Progenitor cell of endocrine pancreas (in vitro differentiated cells): Measurements from ENCODE around the gene SLC6A8. TPM values are rescaled to one million over a fixed set of nuclear protein-coding genes. Genes with fewer than 3 reads are reported as not detected.
"Not testable (repeated sequence)": the region's sequence is repeated elsewhere in the genome, so short reads cannot be mapped to it uniquely, and the experiment has no call there.

Experiments used
- DNase-seq: peaks from one replicate; pipeline ENCODE4 v3.0.0; 2021; ENCODE audit warnings: low spot score; ENCODE audit not compliant: unreplicated experiment
- H3K27ac Mint-ChIP-seq: 2 replicates; pipeline ENCODE4 v1.8.0; 2021; ENCODE audit warnings: mild to moderate bottlenecking, moderate library complexity, mixed read lengths
- H3K27me3 Mint-ChIP-seq: 2 replicates; pipeline ENCODE4 v1.8.0; 2021; ENCODE audit warnings: mixed read lengths
- H3K36me3 Mint-ChIP-seq: 2 replicates; pipeline ENCODE4 v1.8.0; 2022; ENCODE audit warnings: mixed read lengths; ENCODE audit not compliant: insufficient read depth
- H3K4me1 Mint-ChIP-seq: 2 replicates; pipeline ENCODE4 v1.8.0; 2021; ENCODE audit warnings: low read depth, mixed read lengths
- H3K4me3 Mint-ChIP-seq: 2 replicates; pipeline ENCODE4 v1.8.0; 2021; ENCODE audit warnings: low read depth, mild to moderate bottlenecking, moderate library complexity, mixed read lengths
- H3K9me3 Mint-ChIP-seq: 2 replicates; pipeline ENCODE4 v1.8.0; 2021; ENCODE audit warnings: low read depth, mixed read lengths
- CTCF ChIP-seq: fragments of 200-600 bp; sonication (generic); IDR thresholded peaks from one replicate; pipeline ENCODE4 v1.5.0; 2021; ENCODE audit warnings: antibody characterized with exemption, mild to moderate bottlenecking; ENCODE audit not compliant: unreplicated experiment
- total RNA-seq: library from RNA; stranded (reverse); gene quantifications from 2 replicates; pipeline ENCODE4 v1.2.1, GENCODE V29; 2021

Gene SLC6A8
- total RNA-seq, 1 donor from 2014 or later = 52.2 TPM

DNA sequence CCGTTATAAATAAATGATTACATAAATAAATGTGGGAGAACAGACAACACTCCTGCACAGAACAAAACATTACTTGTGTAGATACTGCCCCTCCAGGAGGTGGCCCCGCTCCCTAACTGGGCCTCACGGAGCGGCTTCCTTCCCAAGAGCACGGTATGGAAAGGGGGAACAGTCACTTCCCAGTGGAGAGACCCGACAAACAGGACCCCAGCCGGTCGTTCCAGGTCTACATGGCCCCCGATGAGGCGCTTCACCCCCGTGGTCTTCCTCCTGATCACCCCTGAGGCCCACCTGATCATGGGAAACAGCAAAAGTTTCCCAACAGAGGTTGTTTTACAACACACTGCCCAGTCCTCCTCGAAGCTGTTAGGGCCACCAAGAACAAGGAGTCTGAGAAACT lies 6.6 kb upstream of the SLC6A8 start:
- DNase-seq = no peak
- Mint-ChIP-seq H3K9me3 (peaks cover 11% of the 10 kb centered on the region), H3K36me3 (no peaks in the 10 kb centered on the region), H3K4me3 (no peak overlapping the region), H3K27me3 (no peaks in the 10 kb centered on the region), H3K27ac (no peak overlapping the region), H3K4me1 (no peaks in the 10 kb centered on the region)
- TF ChIP-seq CTCF = no peak

GRCh38 chrX:153683486-153683885 lies 4.2 kb upstream of the SLC6A8 start:
- not testable (repeated sequence) for H3K4me1 Mint-ChIP-seq, H3K4me3 Mint-ChIP-seq, H3K36me3 Mint-ChIP-seq, DNase-seq, H3K27ac Mint-ChIP-seq, H3K27me3 Mint-ChIP-seq
- H3K9me3 Mint-ChIP-seq = peaks cover 11% of the 10 kb centered on the region

- no peak overlapping the region for H3K4me3 Mint-ChIP-seq
- H3K27ac Mint-ChIP-seq = no peak overlapping the region
These were observed 3.1 kb upstream of the SLC6A8 start for GRCh38 chrX:153684467-153685155.

GRCh38 chrX:153685156-153685536 lies 2.6 kb upstream of the SLC6A8 start:
- no peaks in the 10 kb centered on the region for H3K27me3 Mint-ChIP-seq
- no peak overlapping the region for H3K4me3 Mint-ChIP-seq
- H3K4me1 Mint-ChIP-seq = peaks cover 5% of the 10 kb centered on the region
- DNase-seq = no peak
- H3K36me3 Mint-ChIP-seq = no peaks in the 10 kb centered on the region
- H3K27ac Mint-ChIP-seq = no peak overlapping the region
- H3K9me3 Mint-ChIP-seq = peaks cover 10% of the 10 kb centered on the region
- TF ChIP-seq CTCF = no peak

More at GRCh38 chrX:153684467-153685155, 3.1 kb upstream of the SLC6A8 start:
- Mint-ChIP-seq H3K4me1 (peaks cover 5% of the 10 kb centered on the region), H3K27me3 (no peaks in the 10 kb centered on the region), H3K9me3 (peaks cover 11% of the 10 kb centered on the region), H3K36me3 (no peaks in the 10 kb centered on the region)
- no peak for DNase-seq
- TF ChIP-seq CTCF = no peak

DNA sequence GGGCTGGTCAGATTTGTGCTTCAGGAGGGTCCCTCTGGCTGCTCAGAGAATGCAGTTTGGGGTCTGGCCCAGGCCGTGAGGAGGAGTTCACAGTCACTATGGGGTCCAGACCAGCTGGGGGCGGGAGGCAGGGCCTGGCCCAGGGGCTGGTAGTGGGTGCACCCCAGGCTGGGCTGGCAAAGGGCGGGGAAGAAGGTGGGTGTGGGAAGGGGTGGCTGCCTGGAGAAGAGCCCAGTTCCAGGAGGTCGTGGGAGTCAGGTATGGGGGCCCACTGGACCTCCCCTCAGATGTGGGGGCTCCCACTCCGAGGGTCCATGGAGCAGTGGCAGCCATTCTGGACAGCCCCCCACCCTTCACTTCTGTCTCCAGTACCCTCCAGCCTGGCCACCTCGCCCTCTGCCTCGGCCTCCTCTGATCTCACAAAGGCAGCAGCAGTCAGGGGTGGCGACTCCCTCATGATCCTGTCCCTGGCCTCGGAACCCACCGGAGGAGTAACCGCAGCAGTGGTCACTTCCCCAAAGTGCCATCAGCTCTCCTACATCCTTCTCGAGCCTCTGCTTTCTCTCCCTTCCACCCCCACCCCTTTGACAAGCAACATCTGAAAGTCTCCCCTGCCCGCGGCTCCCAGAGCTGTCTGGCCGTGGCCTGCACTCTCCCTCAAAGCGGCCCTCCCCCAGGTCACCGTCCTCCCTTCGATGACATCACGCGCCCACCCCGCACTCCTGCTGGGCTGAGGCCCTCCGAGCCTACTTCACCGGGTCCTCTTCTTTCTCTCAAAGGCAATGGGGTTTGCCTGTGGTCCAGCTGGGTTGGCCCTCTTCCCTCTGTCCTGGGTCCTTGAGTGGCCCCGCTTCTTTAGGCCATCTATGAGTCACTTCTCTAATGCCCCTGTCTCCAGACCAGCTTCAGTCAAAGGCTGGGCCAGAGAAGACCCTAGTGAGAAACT lies 1.7 kb upstream of the SLC6A8 start:
- peaks cover 8% of the 10 kb centered on the region for H3K9me3 Mint-ChIP-seq
- H3K4me3 Mint-ChIP-seq = no peak overlapping the region

More for the DNA sequence above, 1.7 kb upstream of the SLC6A8 start:
- Mint-ChIP-seq H3K36me3 (no peaks in the 10 kb centered on the region), H3K27me3 (no peaks in the 10 kb centered on the region), H3K4me1 (peaks cover 5% of the 10 kb centered on the region), H3K27ac (no peak overlapping the region)
- DNase-seq = no peak
- TF ChIP-seq CTCF = no peak
